ENCODE data around the gene AGBL4.

AGBL4 gene

DNA sequence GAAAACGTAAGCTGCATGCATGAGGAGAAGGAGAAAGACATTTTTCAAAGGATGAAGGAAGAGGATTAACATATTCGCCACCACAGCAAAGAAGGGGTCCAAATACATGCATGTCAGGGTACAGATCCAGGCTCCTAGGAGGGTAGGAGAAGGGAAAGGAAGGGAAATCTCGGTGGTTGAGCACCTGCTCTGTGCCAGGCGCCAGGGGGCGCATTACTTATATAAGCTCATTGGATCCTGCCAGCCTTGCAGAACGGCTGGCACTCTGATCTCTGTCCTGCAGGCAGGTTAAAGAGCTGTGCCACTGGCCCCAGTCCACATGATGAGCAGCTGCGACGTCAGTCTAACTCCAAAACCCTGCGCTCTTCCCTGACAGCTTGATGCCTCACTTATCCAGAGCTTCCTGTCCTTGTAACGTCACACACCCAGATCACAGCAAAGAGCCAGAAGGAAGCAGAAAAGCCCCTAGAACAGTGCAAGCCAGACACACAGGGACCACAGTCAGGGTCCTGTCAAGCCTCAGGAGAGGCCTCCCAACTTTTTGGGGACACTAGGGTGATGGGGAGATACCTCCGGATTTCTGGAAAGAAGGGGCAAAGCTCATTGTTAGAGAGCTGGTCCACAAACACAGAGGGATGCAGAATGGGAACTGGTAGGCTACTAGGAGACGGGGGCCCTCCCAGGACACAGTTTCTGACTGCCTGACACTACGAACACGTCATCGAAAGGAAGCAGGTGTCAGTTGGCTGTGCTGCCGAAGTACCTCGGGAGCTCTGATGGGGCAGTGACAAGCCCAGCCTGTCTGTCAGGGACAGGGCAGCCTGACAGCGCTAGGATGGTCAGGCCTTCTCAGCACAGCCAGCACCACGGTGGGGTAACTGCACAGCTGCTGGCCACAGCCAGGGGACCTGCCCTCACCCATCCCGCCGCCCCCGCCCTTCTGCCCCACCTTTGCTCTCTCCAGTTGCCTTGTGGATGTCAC, 1346.2 kb downstream of the AGBL4 start:
- DNase-seq, result peak; percentile 61

DNA sequence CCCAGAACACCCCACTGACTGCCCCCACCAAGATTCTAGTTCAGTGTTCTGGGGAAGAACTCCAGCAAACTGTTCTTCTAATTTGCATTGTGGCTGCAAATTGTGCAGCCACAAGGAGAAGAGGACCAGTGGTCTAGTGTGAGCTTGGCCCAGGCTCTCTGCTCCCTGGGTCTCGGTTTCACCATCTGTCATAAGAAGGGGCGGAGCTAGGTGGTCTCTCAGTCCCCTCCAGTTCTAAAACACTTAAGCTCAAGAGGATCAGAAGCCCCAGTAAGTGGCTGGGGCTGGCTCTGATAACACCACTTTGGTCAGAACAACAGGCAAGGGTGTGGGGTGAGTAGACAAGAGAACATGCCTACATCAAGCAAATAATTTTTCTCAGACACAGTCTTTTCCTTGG, 1346.9 kb downstream of the AGBL4 start:
- no peak for DNase-seq

DNA sequence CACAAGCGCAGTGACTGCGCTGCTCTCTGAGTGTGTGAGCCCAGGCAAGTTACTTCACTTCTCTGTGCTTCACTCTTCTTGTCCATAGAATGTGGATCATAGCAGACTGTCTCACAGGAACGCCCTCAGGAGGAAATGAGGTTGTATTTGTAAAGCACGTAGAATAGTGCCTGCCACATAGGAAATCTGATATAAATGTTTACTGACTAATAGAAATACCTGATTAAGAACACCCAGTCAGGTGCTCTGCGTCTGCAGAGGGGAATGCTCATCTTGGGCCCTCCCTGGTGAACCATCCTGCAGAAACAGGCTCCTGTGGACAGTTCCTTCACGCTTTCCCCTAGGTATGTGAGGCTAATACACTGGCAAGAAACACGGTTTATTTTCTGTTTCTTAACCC, 1347.4 kb downstream of the AGBL4 start:
- DNase-seq, result no peak

DNA sequence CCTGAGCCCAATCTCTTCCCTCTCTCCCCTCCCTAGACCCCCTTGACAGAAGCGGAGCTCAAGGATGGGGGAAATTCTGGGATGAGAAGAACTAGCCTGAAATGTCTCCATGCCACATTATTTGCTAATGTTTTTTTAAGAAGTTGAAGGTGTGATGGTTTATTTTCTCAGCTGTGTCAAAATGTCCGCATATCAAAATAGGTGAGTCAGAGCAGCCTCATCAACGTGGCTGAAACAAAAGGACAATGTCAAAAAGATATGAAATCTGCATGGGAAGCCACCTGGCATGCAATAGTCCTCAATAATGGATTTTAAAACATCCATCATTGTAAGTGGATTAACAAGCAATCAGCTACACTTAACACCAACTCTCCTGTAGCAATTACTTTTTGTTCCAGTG, 1348.5 kb downstream of the AGBL4 start:
- DNase-seq, result no peak

DNA sequence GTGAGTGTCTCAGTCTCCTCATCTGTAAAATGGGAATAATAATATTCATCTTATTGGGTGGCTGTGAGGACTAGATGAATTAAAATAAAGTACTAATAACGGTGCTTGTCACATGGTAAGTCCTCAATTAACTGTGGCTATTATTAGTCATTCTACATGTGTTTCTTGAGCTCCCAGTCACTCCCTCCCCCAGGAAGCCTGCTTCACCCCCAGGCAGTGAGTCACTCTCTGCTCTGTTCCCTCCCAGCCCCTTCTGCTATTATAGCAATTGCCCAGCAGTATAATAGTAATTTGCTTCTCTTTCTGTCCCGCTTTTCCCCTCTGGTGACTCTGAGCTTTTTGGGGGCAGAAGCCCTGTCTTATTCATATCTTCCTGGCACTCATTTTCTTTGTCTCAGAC, 1349.1 kb downstream of the AGBL4 start:
- peak; percentile 83 for DNase-seq

DNA sequence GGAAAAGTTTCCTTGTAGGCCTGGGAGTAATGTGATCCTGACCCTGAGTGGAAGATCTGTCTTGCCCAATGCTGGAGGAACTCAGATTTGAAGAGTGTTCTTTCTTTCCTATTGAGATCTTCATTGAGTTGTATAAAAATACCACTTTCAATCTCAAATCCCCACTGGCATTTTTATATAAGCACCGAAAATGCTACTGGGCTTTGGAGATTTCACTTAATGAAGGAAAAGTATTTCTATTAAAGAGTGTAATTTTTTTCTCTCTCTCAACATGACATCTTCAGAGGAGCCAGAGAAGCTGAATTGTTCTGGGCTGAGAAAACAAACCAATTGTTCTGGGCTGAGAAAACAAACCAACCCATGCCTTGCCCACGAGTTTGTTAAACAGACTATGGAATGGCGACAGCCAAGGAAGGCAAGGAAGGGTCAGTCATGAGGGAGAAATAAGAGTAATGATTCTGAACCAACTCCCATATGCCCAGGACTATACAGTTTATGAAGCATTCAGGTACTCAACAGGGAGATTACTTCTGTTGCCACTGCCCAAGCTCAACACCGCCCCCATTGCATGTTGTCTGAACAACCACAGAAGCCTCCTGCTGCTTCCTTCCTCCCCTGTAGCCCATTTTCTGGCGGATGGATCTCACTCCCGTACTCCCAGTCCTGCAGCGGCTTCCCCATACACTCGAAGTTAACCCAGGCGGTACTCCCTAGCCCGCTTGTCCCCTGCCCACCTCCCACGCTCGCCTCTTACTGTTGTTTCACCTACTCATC, 1350.2 kb downstream of the AGBL4 start:
- DNase-seq, result no peak

DNA sequence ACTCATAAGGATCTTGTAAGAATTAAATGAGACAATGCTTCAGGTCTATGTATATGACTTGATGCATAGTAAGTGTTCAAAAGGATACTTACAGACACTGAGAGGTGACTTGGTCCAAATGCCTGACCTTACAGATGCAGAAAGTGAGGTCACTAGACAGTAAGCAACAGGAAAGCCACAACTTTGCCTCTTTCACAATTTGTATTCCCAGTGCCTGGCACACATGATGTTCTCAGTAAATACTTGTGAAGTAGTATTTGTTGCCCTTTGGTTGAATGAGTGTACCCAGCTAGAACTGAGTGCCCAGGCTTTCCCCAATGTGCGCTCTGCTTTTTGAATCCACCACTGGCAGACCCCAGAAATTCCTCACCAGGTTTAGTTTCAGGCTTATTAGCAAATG, 1352.2 kb downstream of the AGBL4 start:
- DNase-seq, result no peak

DNA sequence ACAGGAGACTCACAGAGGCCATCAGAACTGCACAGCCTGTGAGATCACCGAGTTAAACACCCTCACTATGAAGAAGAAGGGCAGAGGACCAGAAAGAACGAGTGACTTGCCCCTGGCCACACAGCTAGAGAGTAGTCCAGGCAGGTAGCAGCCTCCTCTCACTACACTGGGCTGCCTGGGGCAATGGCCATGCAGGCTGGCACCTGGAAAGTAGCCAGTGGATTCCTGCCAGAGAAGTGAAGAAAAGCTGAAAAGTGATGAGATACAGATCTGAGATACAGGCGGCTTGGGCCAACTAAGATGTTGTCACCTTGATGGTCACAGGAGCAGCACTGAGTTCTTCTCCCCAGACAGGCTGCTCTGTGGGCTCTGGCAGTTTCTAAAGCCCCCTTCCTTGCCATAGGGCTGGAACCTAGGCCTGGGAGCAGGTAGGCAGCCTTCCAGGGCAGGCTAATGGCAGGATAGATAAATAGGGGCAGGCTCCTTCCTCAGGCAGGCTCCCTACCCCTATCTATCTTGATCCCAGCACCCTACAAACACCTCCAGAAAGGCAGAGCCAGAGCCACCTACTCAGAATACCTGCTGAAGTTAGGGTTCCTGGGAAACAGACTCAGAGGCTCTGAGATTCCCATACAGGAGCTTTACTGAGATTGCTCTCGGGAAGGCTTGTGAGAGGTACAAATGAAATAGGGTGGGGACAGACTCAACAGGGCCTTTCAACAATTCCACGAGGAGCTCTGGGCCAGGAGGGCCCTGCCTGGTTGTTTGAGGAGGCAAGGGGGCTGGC, 1353.3 kb downstream of the AGBL4 start:
- DNase-seq, result no peak

DNA sequence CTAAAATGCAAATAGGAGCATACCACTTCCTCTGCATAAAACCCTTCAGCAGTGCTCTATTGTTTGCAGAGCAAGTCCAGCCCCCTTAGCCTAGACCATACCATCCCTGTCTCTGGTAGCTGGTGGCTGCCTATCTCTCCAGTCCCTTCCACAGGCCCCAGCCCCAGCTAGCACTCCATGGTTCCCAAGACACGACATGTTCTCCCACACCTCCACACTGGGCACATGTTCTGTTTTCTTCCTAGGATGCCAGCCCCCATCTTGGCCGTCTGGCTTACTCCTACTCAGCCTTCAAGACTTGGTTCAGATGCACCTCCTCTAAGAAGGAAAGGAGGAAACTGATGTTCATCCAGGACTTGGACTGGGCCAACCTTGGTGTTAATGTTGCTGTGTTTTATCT, 1355.4 kb downstream of the AGBL4 start:
- DNase-seq, result no peak

DNA sequence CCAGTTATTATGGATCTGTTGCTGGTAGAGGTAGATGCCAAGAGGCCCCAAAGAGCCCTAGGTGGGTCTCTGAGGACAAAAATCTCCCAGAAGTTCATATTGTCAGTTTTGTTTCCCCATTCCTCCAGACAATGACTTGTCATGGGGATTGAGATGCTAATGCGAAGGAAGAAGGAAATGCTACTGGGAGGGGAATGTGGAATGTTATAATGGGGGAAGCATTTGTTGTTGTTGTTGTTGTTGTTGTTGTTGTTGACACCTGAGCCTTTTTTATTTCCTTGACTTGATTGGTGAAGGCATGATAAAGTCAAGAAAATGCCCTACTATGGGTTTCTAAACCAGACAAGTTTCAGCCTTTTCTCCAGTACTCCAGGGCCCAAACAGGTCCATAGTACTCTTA, 1356.0 kb downstream of the AGBL4 start:
- no peak for DNase-seq

DNA sequence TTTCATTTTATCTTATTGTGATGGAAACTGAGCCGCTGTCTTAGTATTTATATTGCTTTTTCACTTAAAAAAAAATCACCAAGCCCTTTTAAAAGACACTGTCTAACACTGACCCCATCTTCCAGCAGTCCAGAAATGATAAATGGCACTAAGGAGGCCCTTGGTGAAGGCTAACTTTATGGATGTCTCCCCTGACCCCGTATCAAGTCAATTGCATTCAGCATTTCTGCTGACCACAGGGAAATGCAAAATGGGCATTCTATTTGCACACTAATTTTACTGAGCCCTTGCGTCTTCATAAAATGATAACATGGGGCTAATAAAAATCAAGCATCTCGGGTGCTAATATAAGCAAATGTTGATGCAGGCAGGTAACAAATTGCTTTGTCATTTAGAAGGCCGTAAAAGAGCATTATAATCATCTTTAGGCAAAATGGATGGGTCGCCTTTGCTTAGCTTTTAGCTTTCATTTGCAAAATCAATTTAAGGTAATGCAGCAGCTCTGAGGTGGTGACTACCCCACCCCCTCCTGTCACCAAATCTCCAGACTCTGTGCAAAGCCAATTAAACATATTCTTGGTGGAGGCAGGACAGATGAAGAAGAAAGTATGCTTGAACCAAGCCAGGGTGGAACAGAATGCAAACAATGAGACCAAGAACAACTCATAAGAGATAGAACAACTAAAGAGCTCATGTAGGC, 1357.9 kb downstream of the AGBL4 start:
- no peak for DNase-seq

DNA sequence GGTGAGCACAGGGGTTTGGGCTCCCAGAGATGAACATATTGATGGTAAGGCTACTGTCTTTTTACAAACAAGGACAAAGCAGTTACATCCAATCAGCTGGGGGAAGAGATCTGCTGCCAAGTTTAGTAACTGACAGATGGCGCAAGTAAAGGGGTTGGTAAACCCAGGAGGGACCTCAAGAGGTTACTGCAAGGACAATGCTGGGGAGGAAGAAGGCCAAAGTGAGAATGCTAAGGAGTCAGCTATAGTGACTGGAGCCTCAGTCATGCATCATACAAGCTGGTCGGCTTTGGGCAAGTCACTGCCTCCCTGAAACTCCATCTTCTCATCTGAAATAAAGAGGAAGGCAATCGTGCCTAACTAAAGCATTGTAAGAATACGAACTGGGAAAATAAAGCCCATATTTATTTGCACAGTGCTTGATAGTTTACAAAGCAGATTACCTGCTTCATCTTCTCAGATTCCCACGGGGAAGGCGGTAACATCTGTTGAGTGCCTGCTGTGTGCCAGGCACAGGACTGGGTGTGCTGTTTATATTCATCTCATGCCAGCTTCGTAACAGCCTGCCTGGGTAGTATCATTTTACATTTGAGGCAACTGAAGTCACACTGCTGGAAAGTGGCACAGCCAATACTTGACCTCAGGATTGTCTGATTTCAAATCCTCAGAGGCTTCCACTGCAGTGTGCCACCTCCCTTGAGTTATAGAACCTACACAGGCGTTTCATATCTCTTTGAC, 1361.9 kb downstream of the AGBL4 start:
- no peak for DNase-seq

DNA sequence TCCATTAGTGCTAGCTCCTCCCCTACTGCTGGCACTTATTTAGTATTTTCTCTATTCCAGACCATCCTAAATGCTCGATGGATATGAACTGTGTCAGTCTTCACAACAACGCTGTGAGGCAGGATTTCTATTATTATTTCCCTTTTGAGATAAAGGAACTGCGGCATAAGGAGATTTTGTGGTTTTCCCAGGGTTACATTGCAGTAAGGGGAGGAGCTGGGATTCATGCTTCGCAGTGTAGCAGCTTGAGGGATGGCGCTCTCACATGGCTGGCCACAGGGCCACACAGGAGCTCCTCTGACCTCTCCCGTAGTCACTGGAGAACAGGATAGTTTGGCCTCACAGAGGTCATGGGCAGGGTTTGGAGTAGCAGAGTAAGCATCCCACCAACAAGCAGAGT, 1364.0 kb downstream of the AGBL4 start:
- no peak for DNase-seq

DNA sequence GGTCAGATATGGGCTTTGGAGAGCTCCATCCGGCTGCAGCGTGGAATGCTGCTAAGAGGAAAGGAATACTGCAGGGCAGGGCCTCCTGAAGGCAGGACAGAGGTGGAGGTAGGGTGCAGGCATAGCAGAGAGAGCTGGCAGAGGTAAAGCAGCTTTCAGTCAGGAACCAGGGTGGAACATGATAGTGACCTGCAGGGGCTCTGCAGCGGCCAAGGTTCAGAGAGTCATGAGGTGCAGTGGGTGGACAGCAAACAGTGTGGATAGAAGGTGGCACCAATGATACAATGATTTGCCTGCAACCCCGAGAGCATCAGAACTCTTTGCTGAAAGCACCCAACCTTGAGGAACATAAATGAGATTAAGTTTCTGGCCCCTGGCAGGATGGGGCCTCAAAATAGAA, 1366.3 kb downstream of the AGBL4 start:
- DNase-seq, result no peak

DNA sequence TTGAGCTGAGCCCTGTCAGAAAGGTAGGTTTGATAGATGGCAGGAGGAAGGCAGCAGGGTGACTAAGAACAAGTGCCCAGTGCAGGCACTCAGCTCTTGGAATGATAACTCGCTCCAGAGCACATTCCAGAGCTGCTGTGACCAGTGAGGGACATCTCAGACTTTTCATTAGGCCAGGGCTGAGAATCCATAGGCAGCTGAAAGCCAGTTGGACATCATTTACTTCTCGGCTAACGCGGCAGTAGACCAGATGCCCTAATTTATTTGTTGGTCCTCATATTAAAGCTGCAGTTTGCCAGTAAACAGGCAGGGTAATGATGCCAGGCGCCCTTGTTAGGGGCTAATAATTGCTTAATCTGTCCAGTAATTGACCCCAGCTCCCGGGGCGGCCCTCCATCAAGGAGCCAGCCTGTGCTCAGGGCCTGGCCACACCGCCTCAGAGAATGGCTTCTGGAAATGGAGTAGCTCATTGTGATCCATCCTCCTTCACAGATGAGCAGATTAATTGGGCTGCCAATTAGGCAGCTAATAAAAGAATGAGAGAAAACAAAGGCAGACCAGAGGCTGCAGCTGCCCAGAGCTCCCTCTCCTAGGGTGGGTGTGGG, 1369.0 kb downstream of the AGBL4 start:
- DNase-seq, result peak; percentile 5

DNA sequence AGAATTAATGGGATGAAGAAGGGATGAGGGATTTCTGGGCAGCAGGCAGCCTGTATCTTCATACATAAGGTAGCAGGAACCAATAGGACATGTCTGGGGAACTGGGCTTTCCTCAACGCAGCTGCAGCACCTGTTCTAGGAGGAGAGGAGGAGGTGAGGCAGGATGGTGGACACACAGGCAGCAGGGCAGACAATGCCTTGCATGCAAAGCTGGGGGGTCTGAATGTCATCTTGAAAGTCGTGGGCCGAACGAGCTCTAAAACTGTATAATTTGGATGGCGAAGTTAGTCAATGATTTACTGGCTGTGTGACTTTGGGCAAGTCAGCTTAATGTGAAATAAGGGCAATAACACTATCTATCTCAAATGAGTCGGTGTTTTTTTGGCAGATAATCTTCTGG, 1371.4 kb downstream of the AGBL4 start:
- DNase-seq, result no peak

DNA sequence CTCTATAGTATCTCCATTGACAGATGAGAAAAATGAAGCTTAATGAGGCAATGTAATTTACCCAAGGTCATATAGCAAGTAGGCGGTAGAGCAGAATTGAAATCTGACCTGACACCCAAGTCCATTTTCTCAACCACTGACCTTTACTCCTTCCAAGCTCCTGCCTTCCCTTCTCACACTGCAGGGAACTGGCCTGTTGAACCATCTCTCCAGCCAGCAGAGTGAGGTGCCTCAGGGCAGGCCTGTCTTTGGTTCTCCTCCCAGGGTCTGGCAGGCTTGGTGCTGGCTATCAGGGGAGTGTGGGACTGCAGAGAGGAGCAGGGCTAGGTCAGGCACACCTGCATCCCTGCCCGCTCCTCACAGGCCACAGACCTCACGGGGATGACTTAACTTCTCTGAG, 1373.9 kb downstream of the AGBL4 start:
- no peak for DNase-seq

DNA sequence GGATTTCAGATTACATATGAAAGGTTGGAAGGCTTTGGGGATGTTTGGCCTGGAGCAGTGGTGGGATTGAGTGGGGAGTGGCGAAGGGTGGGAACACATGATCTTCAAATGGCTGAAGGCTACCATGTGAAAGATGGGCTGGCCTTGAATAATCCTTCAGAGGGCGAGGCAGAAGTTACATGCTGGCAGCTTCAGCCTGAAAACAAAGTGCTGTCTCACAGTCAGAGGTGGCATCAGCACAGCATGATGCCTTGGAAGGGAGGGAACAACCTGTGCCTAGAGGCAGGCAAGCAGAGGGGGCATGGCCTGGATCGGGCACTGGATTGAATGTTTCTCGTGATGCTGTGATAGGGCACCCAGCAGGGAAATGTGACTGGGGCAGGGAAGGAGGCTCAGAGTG, 1377.9 kb downstream of the AGBL4 start:
- no peak for DNase-seq

DNA sequence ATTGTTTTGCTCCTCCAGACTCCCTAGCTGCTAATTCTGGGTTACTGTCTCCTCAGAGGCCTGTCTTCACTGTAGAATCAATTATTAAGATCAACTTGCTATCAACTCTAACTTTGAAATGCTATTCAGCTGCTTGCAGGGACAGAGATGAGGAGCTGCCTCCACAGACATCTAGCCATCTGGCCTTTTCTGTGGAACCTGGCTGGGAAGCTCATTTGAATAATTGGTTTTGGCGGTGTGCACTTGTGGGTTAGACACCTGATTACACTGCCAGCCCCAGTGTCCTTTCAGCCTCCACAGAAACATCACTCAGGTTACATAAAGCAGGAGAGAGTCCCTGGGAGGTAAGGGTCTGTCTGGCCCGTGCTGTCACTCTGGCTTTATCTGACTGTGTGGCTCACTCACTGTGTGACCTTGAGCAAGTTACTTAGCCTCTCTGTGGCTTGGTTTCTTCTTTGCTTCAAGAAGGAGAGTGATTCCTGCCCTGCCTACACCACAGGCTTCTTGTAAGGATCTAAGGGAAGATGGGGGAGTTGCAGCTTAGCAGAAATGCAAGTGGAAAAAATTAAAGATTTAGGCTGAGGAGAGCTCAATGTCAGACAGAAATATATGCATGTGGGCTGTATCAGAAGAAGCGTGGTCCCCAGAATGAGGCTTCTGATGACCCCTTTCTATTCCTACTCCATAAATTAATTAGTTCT, 1378.7 kb downstream of the AGBL4 start:
- no peak for DNase-seq

DNA sequence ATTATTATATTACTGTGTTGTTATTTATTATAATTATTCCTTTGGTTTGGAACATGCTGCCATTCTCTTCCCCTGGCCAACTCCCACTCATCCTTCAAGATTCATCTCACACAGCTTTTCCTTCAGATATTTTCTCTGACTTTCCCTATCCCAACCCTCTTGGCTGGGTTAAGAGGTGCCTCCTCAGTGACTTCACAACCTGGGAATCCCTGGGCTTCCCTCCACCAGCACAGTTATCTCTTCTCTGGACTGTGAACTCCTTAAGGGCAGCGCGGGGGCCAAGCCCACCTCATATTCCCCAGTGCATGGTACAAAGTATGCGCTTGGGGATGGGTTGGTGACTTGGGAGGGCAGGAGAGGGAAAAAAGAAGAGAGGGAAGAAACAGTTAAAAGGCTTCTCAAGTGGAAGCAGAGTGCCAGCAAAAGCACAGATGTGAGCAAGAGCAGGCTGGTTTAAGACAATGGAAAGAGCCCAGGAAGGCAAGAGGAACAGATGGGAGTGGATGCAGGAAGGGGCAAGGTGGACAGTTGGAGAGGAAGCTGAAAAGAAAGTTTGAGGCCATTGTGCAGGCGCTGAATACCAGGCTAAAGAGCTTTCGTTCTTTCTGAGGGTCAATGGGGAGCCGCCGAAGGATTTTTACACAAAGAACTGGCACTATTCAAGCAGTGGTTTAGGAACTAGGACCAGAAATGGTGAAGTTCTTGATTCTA, 1379.4 kb downstream of the AGBL4 start:
- DNase-seq, result no peak
